OCI-LY1 (cell line): ENCODE data around the gene TUBB2B.

ENCODE experiments used
- H2AFZ ChIP-seq: fragments of 200-600 bp; sonication (generic), shearing (Covaris generic); 2 replicates; pipeline ENCODE4 v1.6.0; 2014; ENCODE audit warnings: antibody characterized with exemption, mild to moderate bottlenecking, low read length
- H3F3A ChIP-seq: fragments of 200-600 bp; sonication (generic), shearing (Covaris generic); 2 replicates; pipeline ENCODE4 v1.6.0; 2014; ENCODE audit warnings: mild to moderate bottlenecking, antibody characterized with exemption, low read length, moderate library complexity; ENCODE audit not compliant: insufficient read depth
- H3K27ac ChIP-seq: fragments of 200-600 bp; sonication (generic); 2 replicates; pipeline ENCODE4 v1.5.1; 2014; ENCODE audit warnings: low read length, mixed run types, mild to moderate bottlenecking, low read depth; ENCODE audit not compliant: poor library complexity, severe bottlenecking
- H3K27me3 ChIP-seq: fragments of 200-600 bp; sonication (generic); 2 replicates; pipeline ENCODE4 v1.6.0; 2014; ENCODE audit warnings: antibody characterized with exemption, mild to moderate bottlenecking, low read length, moderate library complexity; ENCODE audit not compliant: insufficient read depth
- H3K36me3 ChIP-seq: fragments of 200-600 bp; sonication (generic); 2 replicates; pipeline ENCODE4 v1.6.1; 2014; ENCODE audit warnings: mild to moderate bottlenecking, antibody characterized with exemption, low read length, moderate library complexity, mixed read lengths; ENCODE audit not compliant: insufficient read depth
- H3K4me1 ChIP-seq: fragments of 200-600 bp; sonication (generic); 2 replicates; pipeline ENCODE4 v1.5.1; 2014; ENCODE audit warnings: mild to moderate bottlenecking, low read length, moderate library complexity; ENCODE audit not compliant: insufficient read depth, severe bottlenecking
- H3K4me2 ChIP-seq: fragments of 200-600 bp; sonication (generic), shearing (Covaris generic); 2 replicates; pipeline ENCODE4 v1.6.1; 2014; ENCODE audit warnings: low read length
- H3K4me3 ChIP-seq: fragments of 200-600 bp; sonication (generic); 2 replicates; pipeline ENCODE4 v1.5.1; 2014; ENCODE audit warnings: low read length, low read depth, mild to moderate bottlenecking, mixed read lengths; ENCODE audit not compliant: poor library complexity, severe bottlenecking
- H3K79me2 ChIP-seq: fragments of 200-600 bp; shearing (Covaris generic); 2 replicates; pipeline ENCODE4 v1.6.1; 2016; ENCODE audit warnings: mixed run types, low read length, mixed read lengths; ENCODE audit not compliant: insufficient read depth
- H3K9ac ChIP-seq: fragments of 200-600 bp; sonication (generic), shearing (Covaris generic); 2 replicates; pipeline ENCODE4 v1.6.1; 2014; ENCODE audit warnings: mild to moderate bottlenecking, low read length, mixed read lengths
- H3K9me2 ChIP-seq: fragments of 200-600 bp; sonication (generic), shearing (Covaris generic); 2 replicates; pipeline ENCODE4 v1.6.1; 2014; ENCODE audit warnings: low read depth, mild to moderate bottlenecking, low read length, mixed read lengths
- H3K9me3 ChIP-seq: fragments of 200-600 bp; shearing (Covaris generic); 2 replicates; pipeline ENCODE4 v1.6.1; 2014; ENCODE audit warnings: low read length, mixed read lengths
- H4K20me1 ChIP-seq: fragments of 200-600 bp; sonication (generic), shearing (Covaris generic); 2 replicates; pipeline ENCODE4 v1.6.0; 2016; ENCODE audit warnings: mild to moderate bottlenecking, low read length; ENCODE audit not compliant: insufficient read depth
- CTCF ChIP-seq: fragments of 200-600 bp; sonication (generic), shearing (Covaris generic); IDR thresholded peaks from 2 replicates; pipeline ENCODE4 v1.5.1; 2017; ENCODE audit warnings: mild to moderate bottlenecking, antibody characterized with exemption, low read length, moderate library complexity, mixed read lengths
- EZH2 ChIP-seq: fragments of 200-600 bp; sonication (generic), shearing (Covaris generic); IDR thresholded peaks from 2 replicates; pipeline ENCODE4 v1.8.0; 2017; ENCODE audit warnings: borderline replicate concordance, mixed run types, mild to moderate bottlenecking, antibody characterized with exemption, low read length, moderate library complexity, mixed read lengths

The TUBB2B gene

GRCh38 chr6:3252861-3253596, 25.6 kb upstream of the TUBB2B start:
- Histone ChIP-seq H3K79me2 (no peaks in the 10 kb centered on the region), H3K4me2 (no peak overlapping the region), H3K36me3 (no peaks in the 10 kb centered on the region), H3F3A (no peaks in the 10 kb centered on the region), H3K4me3 (no peak overlapping the region), H2AFZ (no peak overlapping the region), H3K9me2 (no peaks in the 10 kb centered on the region), H3K9me3 (no peaks in the 10 kb centered on the region), H4K20me1 (no peaks in the 10 kb centered on the region), H3K27ac (no peak overlapping the region), H3K9ac (no peak overlapping the region), H3K27me3 (peaks cover 4% of the 10 kb centered on the region), H3K4me1 (no peaks in the 10 kb centered on the region)
- no peak for TF ChIP-seq EZH2
- no peak for TF ChIP-seq CTCF

GRCh38 chr6:3252369-3252768, 24.9 kb upstream of the TUBB2B start:
- Histone ChIP-seq H3K27me3 (peaks cover 9% of the 10 kb centered on the region), H2AFZ (no peak overlapping the region), H3K9me3 (no peaks in the 10 kb centered on the region), H3K4me1 (no peaks in the 10 kb centered on the region), H3F3A (no peaks in the 10 kb centered on the region), H3K4me3 (no peak overlapping the region), H3K79me2 (no peaks in the 10 kb centered on the region), H3K9me2 (no peaks in the 10 kb centered on the region), H3K27ac (no peak overlapping the region), H3K4me2 (no peak overlapping the region), H3K9ac (no peak overlapping the region), H4K20me1 (no peaks in the 10 kb centered on the region), H3K36me3 (no peaks in the 10 kb centered on the region)
- no peak for TF ChIP-seq EZH2
- no peak for TF ChIP-seq CTCF

- Histone ChIP-seq H3K36me3 (no peaks in the 10 kb centered on the region), H4K20me1 (no peaks in the 10 kb centered on the region), H3K4me2 (no peak overlapping the region), H3K27me3 (peaks cover 9% of the 10 kb centered on the region), H3K9ac (no peak overlapping the region), H3K4me1 (no peaks in the 10 kb centered on the region), H3K27ac (no peak overlapping the region), H2AFZ (no peak overlapping the region), H3K9me3 (no peaks in the 10 kb centered on the region), H3F3A (no peaks in the 10 kb centered on the region), H3K9me2 (no peaks in the 10 kb centered on the region), H3K79me2 (no peaks in the 10 kb centered on the region), H3K4me3 (no peak overlapping the region)
- peak; percentile 93 for TF ChIP-seq CTCF
- TF ChIP-seq EZH2 = no peak
Measured at GRCh38 chr6:3251462-3252314, 24.2 kb upstream of the TUBB2B start.
